Measurements from ENCODE around the gene ZNF764. TPM values are rescaled to one million over a fixed set of nuclear protein-coding genes. Genes with fewer than 3 reads are reported as not detected.
"Not testable (repeated sequence)": the region's sequence is repeated elsewhere in the genome, so short reads cannot be mapped to it uniquely, and the experiment has no call there.

Gene ZNF764
- total RNA-seq, 4 donors from 2014 or later: 12.5 to 16.7 (median 15.3) TPM

DNA sequence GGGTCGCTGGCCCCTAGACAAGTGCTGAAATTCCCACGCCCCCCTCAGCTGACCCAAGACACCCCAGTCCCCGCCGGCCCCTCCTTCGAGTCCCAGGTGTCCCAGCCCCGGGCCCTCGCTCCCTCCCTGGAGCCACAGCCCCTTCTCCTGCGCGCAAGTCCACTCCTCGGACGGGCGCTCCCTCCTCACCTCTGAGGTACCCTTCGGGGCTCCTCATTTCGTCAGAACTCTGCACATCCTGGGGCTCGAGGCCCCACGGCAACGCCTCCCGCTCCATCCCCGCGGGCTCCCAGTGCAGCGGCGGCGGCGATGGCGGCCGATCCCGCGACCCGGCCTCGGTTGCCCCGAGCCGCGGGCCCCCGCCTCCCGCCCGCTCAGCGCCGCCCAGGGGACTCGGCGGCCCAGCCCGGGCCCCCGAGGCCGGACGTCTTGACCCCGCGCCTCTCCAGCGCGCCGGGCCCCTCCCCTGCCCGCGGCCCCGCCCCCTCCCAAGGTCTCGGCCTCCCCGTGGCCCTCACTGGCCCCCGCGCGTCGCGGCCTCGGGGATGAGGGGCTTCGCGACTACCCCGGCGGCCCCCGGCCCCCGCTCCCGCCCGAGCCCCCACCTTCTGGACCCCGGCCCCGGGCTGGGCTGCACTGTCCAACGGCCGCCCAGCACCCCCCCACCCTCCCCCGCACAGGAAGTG is 31.9 kb downstream of the ZNF764 start, which contains the start of gene ZNF768:
Gene ZNF768 (minus strand): TSS at position 430 of the 686 bp plus-strand sequence. CDS start 153 bp downstream, at position 277.
- 1 to 3% methylated on average over 16 to 19 of the region's 73 CpGs for WGBS, 2 donors
- Histone ChIP-seq H3K36me3 (peaks cover 0 to 29% (median 0%) of the 10 kb centered on the region in 3 donors), H3K9me3 (no peaks in the 10 kb centered on the region), H3K4me1 (peaks cover 0 to 38% (median 11%) of the 10 kb centered on the region in 4 donors), H3K27me3 (no peaks in the 10 kb centered on the region), H3K27ac (peak within 1 kb of the TSS; percentile 93 to 99 (median 98)), H3K4me3 (peak within 1 kb of the TSS; percentile 66 to 93 (median 80))
- TF ChIP-seq EP300 (IDR thresholded peaks at IDR 0.05) (no peak), POLR2A (IDR thresholded peaks at IDR 0.05) (no peak)
- TF ChIP-seq, protein P1, sequence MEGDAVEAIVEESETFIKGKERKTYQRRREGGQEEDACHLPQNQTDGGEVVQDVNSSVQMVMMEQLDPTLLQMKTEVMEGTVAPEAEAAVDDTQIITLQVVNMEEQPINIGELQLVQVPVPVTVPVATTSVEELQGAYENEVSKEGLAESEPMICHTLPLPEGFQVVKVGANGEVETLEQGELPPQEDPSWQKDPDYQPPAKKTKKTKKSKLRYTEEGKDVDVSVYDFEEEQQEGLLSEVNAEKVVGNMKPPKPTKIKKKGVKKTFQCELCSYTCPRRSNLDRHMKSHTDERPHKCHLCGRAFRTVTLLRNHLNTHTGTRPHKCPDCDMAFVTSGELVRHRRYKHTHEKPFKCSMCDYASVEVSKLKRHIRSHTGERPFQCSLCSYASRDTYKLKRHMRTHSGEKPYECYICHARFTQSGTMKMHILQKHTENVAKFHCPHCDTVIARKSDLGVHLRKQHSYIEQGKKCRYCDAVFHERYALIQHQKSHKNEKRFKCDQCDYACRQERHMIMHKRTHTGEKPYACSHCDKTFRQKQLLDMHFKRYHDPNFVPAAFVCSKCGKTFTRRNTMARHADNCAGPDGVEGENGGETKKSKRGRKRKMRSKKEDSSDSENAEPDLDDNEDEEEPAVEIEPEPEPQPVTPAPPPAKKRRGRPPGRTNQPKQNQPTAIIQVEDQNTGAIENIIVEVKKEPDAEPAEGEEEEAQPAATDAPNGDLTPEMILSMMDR (IDR thresholded peaks at IDR 0.05): no peak
- no peak for DNase-seq (ENCODE audit: low spot score in 2 of 2)

DNA sequence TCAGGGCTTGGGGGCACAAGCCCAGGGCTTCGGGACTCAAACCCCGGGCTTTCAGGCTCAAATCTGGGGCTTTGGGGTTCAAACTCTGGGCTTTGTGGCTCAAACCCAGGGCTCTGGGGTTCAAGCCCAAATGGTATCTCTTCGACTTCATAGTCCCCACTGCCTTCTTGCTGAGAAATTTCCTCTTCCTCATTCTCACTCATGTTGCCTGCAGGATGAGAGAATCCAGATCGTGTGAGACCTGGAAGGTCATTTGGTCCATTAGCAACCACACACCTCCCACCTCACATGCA is 32.4 kb downstream of the ZNF764 start:
- WGBS, 2 donors: 39 to 52% methylated on average over 3 to 4 of the region's 4 CpGs
- TF ChIP-seq EP300 (IDR thresholded peaks at IDR 0.05): no peak
- TF ChIP-seq, protein P1 (IDR thresholded peaks at IDR 0.05): no peak
- no peak for TF ChIP-seq POLR2A (IDR thresholded peaks at IDR 0.05)

DNA sequence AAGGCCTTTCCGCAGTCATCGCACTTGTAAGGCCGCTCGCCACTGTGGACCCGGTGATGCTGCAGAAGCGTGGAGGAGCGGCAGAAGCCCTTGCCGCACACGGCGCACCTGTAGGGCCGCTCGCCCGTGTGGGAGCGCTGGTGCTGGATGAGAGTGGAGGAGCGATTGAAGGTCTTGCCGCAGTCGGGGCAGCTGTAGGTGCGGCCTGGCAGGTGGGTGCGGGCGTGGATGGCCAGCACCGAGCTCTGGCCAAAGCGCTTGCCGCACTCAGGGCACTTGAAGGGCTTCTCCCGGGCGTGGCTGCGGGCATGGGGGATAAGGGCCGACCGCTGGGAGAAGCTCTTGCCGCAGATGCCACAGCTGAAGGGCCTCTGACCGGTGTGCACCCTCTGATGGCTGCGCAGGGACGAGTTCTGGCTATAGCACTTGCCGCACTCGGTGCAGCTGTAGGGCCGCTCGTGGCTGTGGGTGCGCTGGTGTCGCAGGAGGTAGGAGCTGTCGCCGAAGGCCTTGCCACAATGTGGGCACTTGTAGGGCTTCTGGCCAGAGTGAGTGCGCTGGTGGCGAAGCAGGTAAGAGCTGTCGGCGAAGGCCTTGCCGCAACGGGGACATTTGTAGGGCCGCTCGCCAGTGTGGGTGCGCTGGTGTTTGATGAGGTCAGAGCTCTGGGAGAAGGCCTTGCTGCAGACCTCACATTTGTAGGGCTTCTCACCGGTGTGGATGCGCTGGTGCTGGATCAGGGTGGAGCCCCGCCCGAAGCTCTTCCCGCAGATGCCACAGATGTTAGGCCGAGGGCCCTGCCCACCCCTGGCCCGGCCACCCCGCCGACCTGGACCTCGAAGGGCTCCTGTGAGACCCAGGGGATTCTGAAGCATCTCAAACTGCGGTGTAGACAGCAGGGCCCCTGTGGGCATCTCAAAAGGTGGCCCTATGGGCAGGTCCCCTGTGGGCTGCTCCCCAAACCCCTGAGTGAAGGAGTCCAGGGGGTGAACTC is 33.3 kb downstream of the ZNF764 start:
- Histone ChIP-seq H3K27ac (no peak overlapping the region), H3K4me3 (no peak overlapping the region), H3K4me1 (peaks cover 0 to 38% (median 11%) of the 10 kb centered on the region in 4 donors), H3K36me3 (peaks cover 0 to 15% (median 0%) of the 10 kb centered on the region in 3 donors), H3K27me3 (no peaks in the 10 kb centered on the region), H3K9me3 (no peaks in the 10 kb centered on the region)
- DNase-seq (ENCODE audit: low spot score in 2 of 2): no peak
- TF ChIP-seq, protein P1 (IDR thresholded peaks at IDR 0.05): no peak
- no peak for TF ChIP-seq POLR2A (IDR thresholded peaks at IDR 0.05)
- TF ChIP-seq EP300 (IDR thresholded peaks at IDR 0.05): no peak
- 89 to 94% methylated on average over 32 to 60 of the region's 60 CpGs for WGBS, 2 donors

More for the DNA sequence above, 32.4 kb downstream of the ZNF764 start:
- peaks cover 0 to 38% (median 11%) of the 10 kb centered on the region in 4 donors for H3K4me1 ChIP-seq
- H3K9me3 ChIP-seq: no peaks in the 10 kb centered on the region
- peak overlapping the region; percentile 93 to 99 (median 98) for H3K27ac ChIP-seq
- no peak for DNase-seq (ENCODE audit: low spot score in 2 of 2)
- H3K4me3 ChIP-seq: peak overlapping the region; percentile 58 to 93 (median 80)
- peaks cover 0 to 24% (median 0%) of the 10 kb centered on the region in 3 donors for H3K36me3 ChIP-seq
- H3K27me3 ChIP-seq: no peaks in the 10 kb centered on the region

DNA sequence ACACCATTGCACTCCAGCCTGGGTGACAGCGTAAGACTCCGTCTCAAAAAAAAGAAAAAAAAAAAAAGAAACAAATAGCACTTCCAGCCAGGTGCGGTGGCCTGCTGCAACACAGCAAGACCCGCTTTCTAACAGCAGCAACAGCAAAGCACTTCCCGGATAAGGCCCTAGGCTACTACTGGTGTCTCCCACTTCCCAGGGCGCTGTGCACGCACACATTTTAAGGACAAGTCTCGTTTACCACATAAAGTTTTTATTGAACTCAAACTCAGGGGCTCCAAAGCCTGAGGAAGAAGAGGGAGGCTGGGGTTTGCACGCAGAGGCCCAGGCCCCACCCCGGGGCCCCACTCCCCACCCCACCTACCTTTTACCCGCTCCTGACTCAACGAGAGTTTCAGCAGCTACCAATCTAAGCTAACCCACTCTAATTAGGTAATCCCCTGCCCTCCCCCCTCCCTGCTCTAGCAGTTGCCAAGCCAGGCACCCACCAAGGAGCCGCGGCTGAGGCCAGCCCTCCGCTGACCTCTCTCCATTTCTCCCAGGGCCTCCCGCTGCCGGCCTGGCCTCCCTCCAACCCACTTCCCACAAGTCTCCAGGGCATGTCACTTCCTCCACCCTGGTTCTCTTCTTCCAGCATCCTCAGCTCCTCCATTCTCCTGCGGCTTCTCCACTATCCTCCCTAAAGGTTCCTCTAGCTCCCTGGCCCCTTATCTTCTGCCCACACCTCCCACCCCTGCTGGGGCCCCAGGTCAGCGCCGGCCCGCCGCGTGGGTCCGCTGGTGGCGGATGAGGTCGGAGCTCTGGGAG is 34.2 kb downstream of the ZNF764 start:
- 62 to 67% methylated on average over 26 of the region's 26 CpGs for WGBS, 2 donors
- peaks cover 0 to 34% (median 11%) of the 10 kb centered on the region in 4 donors for H3K4me1 ChIP-seq
- no peak for DNase-seq (ENCODE audit: low spot score in 2 of 2)

DNA sequence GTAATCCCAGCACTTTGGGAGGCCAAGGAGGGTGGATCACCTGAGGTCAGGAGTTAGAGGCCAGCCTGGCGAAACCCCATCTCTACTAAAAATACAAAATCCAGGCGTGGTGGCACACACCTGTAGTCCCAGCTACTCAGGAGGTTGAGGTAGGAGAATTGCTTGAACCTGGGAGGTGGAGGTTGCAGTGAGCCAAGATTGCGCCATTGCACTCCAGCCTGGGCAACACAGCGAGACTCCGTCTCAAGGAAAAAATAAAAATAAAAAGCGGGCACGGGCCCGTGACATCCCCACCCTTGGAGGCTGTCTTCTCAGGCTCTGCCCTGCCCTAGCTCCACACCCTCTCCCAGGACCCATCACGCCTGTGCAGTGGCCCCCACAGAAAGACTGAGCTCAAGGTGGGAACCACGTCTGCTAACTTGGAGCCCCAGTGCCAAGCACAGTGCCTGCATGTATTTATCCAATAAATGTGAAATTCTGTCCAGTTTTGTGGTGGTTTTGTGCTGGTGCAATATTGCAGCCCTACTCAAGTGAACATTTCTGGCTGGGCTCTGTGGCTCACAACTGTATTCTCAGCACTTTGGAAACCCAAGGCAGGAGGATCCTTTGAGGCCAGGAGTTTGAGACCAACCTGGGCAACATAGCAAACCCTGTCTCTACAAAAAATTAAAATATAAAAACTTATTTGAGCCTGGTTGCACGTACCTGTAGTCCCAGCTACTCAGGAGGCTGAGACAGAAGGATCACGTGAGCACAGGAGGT is 35.3 kb downstream of the ZNF764 start:
- not testable (repeated sequence) for H3K4me3 ChIP-seq; H3K9me3 ChIP-seq; H3K27me3 ChIP-seq; H3K27ac ChIP-seq; DNase-seq (ENCODE audit: low spot score in 2 of 2)
- 91 to 92% methylated on average over 12 of the region's 12 CpGs for WGBS, 2 donors
- H3K4me1 ChIP-seq: peaks cover 0 to 25% (median 7%) of the 10 kb centered on the region in 4 donors
- H3K36me3 ChIP-seq: peaks cover 0 to 14% (median 0%) of the 10 kb centered on the region in 3 donors

More for the DNA sequence above, 34.2 kb downstream of the ZNF764 start:
- no peak overlapping the region for H3K4me3 ChIP-seq
- no peak for TF ChIP-seq EP300 (IDR thresholded peaks at IDR 0.05)
- TF ChIP-seq, protein P1 (IDR thresholded peaks at IDR 0.05): no peak
- no peak for TF ChIP-seq POLR2A (IDR thresholded peaks at IDR 0.05)
- no peaks in the 10 kb centered on the region for H3K27me3 ChIP-seq
- H3K27ac ChIP-seq: no peak overlapping the region
- peaks cover 0 to 14% (median 0%) of the 10 kb centered on the region in 3 donors for H3K36me3 ChIP-seq
- H3K9me3 ChIP-seq: no peaks in the 10 kb centered on the region

Data from tibial nerve (tissue), 4 donors.